T-cell (primary cell): ENCODE results near the gene POLR3A. TPM values are rescaled to one million over a fixed set of nuclear protein-coding genes. Genes with fewer than 3 reads are reported as not detected.

Experiments used
- ATAC-seq, 4 experiments: fragments of 200-7000 bp in 3 of 4; fragments of 150-1000 bp in 1 of 4; cut with Tn5 transposase; replicated peaks in 1 of 4; 1 replicate in 3 of 4; 2 replicates in 1 of 4; pipeline ENCODE4 v1.10.0; 2021; ENCODE audit warnings: moderate library complexity in 3 of 4, mild to moderate bottlenecking in 2 of 4, moderate number of reproducible peaks in 1 of 4
- CTCF ChIA-PET, 2 donors: fragments of 300-600 bp; sonication (Branson Sonifier 250); formaldehyde crosslinking; loops; one replicate each; lab custom pipeline; 2022; ENCODE audit warnings: antibody characterized with exemption in 2 of 2; lab: Charles Lee
- POLR2A ChIA-PET, 2 donors: fragments of 300-600 bp; sonication (Branson Sonifier 250); formaldehyde crosslinking; loops; one replicate each; lab custom pipeline; 2022; ENCODE audit warnings: antibody characterized with exemption in 2 of 2; lab: Charles Lee
- DNase-seq, 35 experiments: peaks; one replicate each; pipeline versions ENCODE4 v3.0.0 to v3.0.0-alpha.2; 2013 to 2023
- H3K27ac ChIP-seq: one replicate; pipeline ENCODE4 v1.5.1; 2013; ENCODE audit warnings: low read length
- H3K27me3 ChIP-seq, 2 experiments: replicated peaks in 1 of 2; 1 replicate in 1 of 2; 2 replicates in 1 of 2; pipeline versions ENCODE4 v1.6.1 to v1.7.0; 2013; ENCODE audit warnings: low read length in 1 of 2, mixed read lengths in 1 of 2; ENCODE audit not compliant: control insufficient read depth in 2 of 2, insufficient read depth in 2 of 2; ENCODE audit errors: extremely low read depth in 1 of 2
- H3K36me3 ChIP-seq, 2 donors: 1 replicate in 1 of 2; 2 replicates in 1 of 2; pipeline versions ENCODE4 v1.6.1 to v1.7.0; 2013; ENCODE audit warnings: low read length in 1 of 2; ENCODE audit not compliant: control insufficient read depth in 2 of 2, insufficient read depth in 1 of 2; ENCODE audit errors: extremely low read depth in 1 of 2
- H3K4me1 ChIP-seq, 2 experiments: 1 replicate in 1 of 2; 2 replicates in 1 of 2; pipeline versions ENCODE4 v1.6.1 to v1.7.0; 2013; ENCODE audit warnings: low read length in 2 of 2, mixed read lengths in 1 of 2; ENCODE audit not compliant: insufficient read depth in 2 of 2, control insufficient read depth in 1 of 2; ENCODE audit errors: extremely low read depth in 1 of 2
- H3K4me3 ChIP-seq, 2 donors: 1 replicate in 1 of 2; 2 replicates in 1 of 2; pipeline versions ENCODE4 v1.5.1 to v1.7.0; 2013; ENCODE audit warnings: mild to moderate bottlenecking in 2 of 2, low read length in 1 of 2, moderate library complexity in 1 of 2; ENCODE audit not compliant: control insufficient read depth in 1 of 2; ENCODE audit errors: extremely low read depth in 1 of 2
- H3K9me3 ChIP-seq: 2 replicates; pipeline ENCODE4 v1.7.0; 2013
- H3K27ac Mint-ChIP-seq, 2 donors: one replicate each; pipeline ENCODE4 v1.8.0; 2020 to 2021; ENCODE audit warnings: mild to moderate bottlenecking in 2 of 2, mixed read lengths in 2 of 2
- H3K27me3 Mint-ChIP-seq, 2 donors: one replicate each; pipeline ENCODE4 v1.8.0; 2021 to 2022; ENCODE audit warnings: mixed read lengths in 2 of 2
- H3K36me3 Mint-ChIP-seq: one replicate; pipeline ENCODE4 v1.8.0; 2021; ENCODE audit warnings: mixed read lengths
- H3K4me1 Mint-ChIP-seq, 3 donors: one replicate each; pipeline ENCODE4 v1.8.0; 2020 to 2022; ENCODE audit warnings: mixed read lengths in 3 of 3, mild to moderate bottlenecking in 1 of 3
- H3K4me3 Mint-ChIP-seq, 3 donors: one replicate each; pipeline ENCODE4 v1.8.0; 2020 to 2022; ENCODE audit warnings: mild to moderate bottlenecking in 3 of 3, mixed read lengths in 3 of 3, moderate library complexity in 3 of 3
- H3K9me3 Mint-ChIP-seq, 3 donors: one replicate each; pipeline ENCODE4 v1.8.0; 2020 to 2022; ENCODE audit warnings: mixed read lengths in 3 of 3
- WGBS: methylation state at CpG from one replicate; pipeline ENCODE4 v1.1.5; 2013; ENCODE audit warnings: missing lambda C conversion rate; ENCODE audit not compliant: insufficient coverage; 5-methylcytosine and 5-hydroxymethylcytosine counted together
- total RNA-seq, 35 experiments: library from RNA in 6 of 35; stranded (reverse) in 6 of 35; fragments of 120-200 nt in 1 of 35; gene quantifications; one replicate each; pipeline versions ENCODE4 v1.2.1 to v1.2.4 and lab custom pipeline; 2013 to 2026

The POLR3A gene
- total RNA-seq, 5 donors from 2014 or later (not counting 1 experiment from before 2014, with no cell fraction given) = 14.5 to 16.9 (median 16.5) TPM

DNA sequence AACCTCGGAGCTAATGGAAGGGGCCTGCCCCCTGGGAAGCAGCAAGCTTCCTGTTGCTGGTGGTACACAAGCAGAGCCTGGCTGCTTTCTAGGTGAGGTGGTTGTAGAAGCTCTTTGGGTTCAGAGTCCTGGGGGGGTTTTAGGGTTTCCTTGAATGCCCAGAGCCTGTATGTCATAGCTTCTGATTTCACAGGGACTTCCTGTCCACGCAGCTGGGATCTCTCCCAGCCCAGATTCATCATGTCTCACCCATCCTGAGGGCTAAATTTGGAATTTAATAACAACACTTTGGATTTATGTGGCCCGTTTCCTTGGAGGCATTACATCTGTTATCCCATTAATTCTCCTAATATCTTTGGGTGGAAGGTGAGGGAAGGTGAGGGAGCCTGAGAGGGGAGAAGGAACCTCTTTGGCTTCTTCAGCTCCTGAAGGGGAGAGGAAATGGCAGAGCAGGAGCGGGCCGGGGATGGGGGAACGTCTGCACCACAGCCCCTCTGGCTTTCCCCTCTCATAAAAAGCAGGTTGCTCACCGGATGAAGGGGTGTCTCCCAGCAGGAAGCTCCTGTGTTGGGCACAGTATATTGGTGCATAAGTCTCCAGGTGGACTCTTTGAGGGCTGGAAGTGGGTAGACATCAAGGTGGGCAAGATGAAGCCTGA, 24.0 kb upstream of the POLR3A start:
- H3K4me1 Mint-ChIP-seq = no peaks in the 10 kb centered on the region
- CTCF ChIA-PET = no interaction called here
- DNase-seq (no peak), ATAC-seq (no peak)
- H3K4me3 ChIP-seq = no peak overlapping the region
- 67% methylated on average over 2 of the region's 7 CpGs for WGBS
- H3K36me3 Mint-ChIP-seq = peaks cover 23% of the 10 kb centered on the region
- POLR2A ChIA-PET = no interaction called here
- no peak overlapping the region for H3K4me3 Mint-ChIP-seq
- no peaks in the 10 kb centered on the region for H3K36me3 ChIP-seq
- no peaks in the 10 kb centered on the region for H3K27me3 Mint-ChIP-seq
- H3K27ac ChIP-seq = no peak overlapping the region
- H3K9me3 ChIP-seq = no peaks in the 10 kb centered on the region
- H3K9me3 Mint-ChIP-seq = no peaks in the 10 kb centered on the region
- H3K27me3 ChIP-seq = no peaks in the 10 kb centered on the region
- no peaks in the 10 kb centered on the region for H3K4me1 ChIP-seq
- no peak overlapping the region for H3K27ac Mint-ChIP-seq

DNA sequence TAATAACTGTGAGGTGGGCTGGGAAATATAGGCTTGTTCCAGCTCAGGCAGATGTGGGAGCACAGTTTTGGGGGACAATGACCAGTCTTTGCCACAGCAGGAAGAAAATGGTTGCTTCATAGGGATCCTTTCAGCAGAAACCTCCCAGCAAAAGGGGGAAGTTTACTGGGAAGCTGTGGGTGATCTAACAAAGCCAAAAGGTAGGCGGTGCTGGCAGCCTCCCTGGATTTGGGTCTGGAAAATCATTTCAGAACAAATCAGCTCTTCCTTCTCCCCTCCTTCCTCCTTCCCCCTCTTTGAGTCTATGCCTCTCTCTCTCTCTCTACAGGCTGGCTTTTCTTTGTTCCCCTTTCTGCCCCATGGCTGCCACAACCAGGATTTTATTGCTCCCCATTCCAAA, 20.5 kb upstream of the POLR3A start:
- Histone ChIP-seq H3K4me1 (peaks cover 0 to 10% of the 10 kb centered on the region in 2 experiments), H3K36me3 (no peaks in the 10 kb centered on the region), H3K9me3 (no peaks in the 10 kb centered on the region), H3K27me3 (no peaks in the 10 kb centered on the region), H3K4me3 (no peak overlapping the region), H3K27ac (no peak overlapping the region)
- Mint-ChIP-seq H3K27ac (no peak overlapping the region), H3K4me3 (no peak overlapping the region), H3K27me3 (no peaks in the 10 kb centered on the region), H3K9me3 (no peaks in the 10 kb centered on the region), H3K4me1 (peaks cover 6 to 11% (median 8%) of the 10 kb centered on the region in 3 donors), H3K36me3 (peaks cover 16% of the 10 kb centered on the region)
- ATAC-seq (no peak), DNase-seq (no peak)
- 100% methylated on average over 1 of the region's 1 CpG for WGBS
- POLR2A ChIA-PET = no interaction called here
- CTCF ChIA-PET = interaction anchor here (0.6 to 3.1 kb wide), 3 partner anchors 977 to 1146 kb away, joined by 3 to 28 read pairs (median 3); no protein-coding TSS in a partner anchor

- Histone ChIP-seq H3K27ac (no peak overlapping the region), H3K9me3 (no peaks in the 10 kb centered on the region), H3K36me3 (peaks cover 0 to 4% of the 10 kb centered on the region in 2 donors), H3K4me3 (no peak overlapping the region), H3K27me3 (no peaks in the 10 kb centered on the region), H3K4me1 (peaks cover 0 to 10% of the 10 kb centered on the region in 2 experiments)
- peak; percentile 51 to 86 (median 77) for DNase-seq
- Mint-ChIP-seq H3K4me3 (no peak overlapping the region), H3K27me3 (no peaks in the 10 kb centered on the region), H3K4me1 (peaks cover 8 to 25% (median 15%) of the 10 kb centered on the region in 3 donors), H3K27ac (no peak overlapping the region), H3K9me3 (no peaks in the 10 kb centered on the region), H3K36me3 (peaks cover 13% of the 10 kb centered on the region)
- CTCF ChIA-PET = interaction anchor here (0.5 to 3.8 kb wide), 23 partner anchors 10 to 1898 kb away, joined by 3 to 75 read pairs (median 4); partner anchors contain the start of gene RPS24 (in 1 of the 2)
- 42% methylated on average over 10 of the region's 13 CpGs for WGBS
- POLR2A ChIA-PET = interaction anchor here in 1 of 2 donors (0.6 kb wide), 1 partner anchor 11 kb away, joined by 3 read pairs; no protein-coding TSS in a partner anchor
- ATAC-seq = peak; percentile 79 to 82 (median 80)
These were observed 18.1 kb upstream of the POLR3A start for GRCh38 chr10:78047314-78047891.

- Mint-ChIP-seq H3K27me3 (no peaks in the 10 kb centered on the region), H3K36me3 (peaks cover 13% of the 10 kb centered on the region), H3K27ac (no peak overlapping the region), H3K4me3 (no peak overlapping the region), H3K4me1 (peaks cover 11 to 28% (median 15%) of the 10 kb centered on the region in 3 donors), H3K9me3 (no peaks in the 10 kb centered on the region)
- Histone ChIP-seq H3K27me3 (no peaks in the 10 kb centered on the region), H3K27ac (no peak overlapping the region), H3K9me3 (no peaks in the 10 kb centered on the region), H3K36me3 (peaks cover 0 to 10% of the 10 kb centered on the region in 2 donors), H3K4me3 (no peak overlapping the region), H3K4me1 (peaks cover 0 to 10% of the 10 kb centered on the region in 2 experiments)
- 88% methylated on average over 7 of the region's 10 CpGs for WGBS
- no peak for ATAC-seq
- POLR2A ChIA-PET = interaction anchor here (0.5 to 0.6 kb wide), 4 partner anchors 8 to 313 kb away, joined by 3 read pairs; partner anchors contain the start of gene RPS24 (in 1 of the 2)
- CTCF ChIA-PET = interaction anchor here (0.5 to 3.8 kb wide), 27 partner anchors 9 to 1898 kb away, joined by 3 to 75 read pairs (median 4); partner anchors contain the start of gene RPS24 (in 1 of the 2)
- DNase-seq = no peak
These were observed 17.5 kb upstream of the POLR3A start for GRCh38 chr10:78046711-78047269.

- Mint-ChIP-seq H3K27me3 (no peaks in the 10 kb centered on the region), H3K36me3 (peaks cover 23% of the 10 kb centered on the region), H3K4me3 (no peak overlapping the region), H3K27ac (no peak overlapping the region), H3K9me3 (no peaks in the 10 kb centered on the region), H3K4me1 (peaks cover 20 to 33% (median 24%) of the 10 kb centered on the region in 3 donors)
- H3K27me3 ChIP-seq = no peaks in the 10 kb centered on the region
- ChIA-PET CTCF (interaction anchor here (0.6 to 3.8 kb wide), 14 partner anchors 9 to 1278 kb away, joined by 3 to 75 read pairs (median 4); no protein-coding TSS in a partner anchor), POLR2A (interaction anchor here (0.5 to 0.6 kb wide), 3 partner anchors 9 to 16 kb away, joined by 3 to 5 read pairs (median 3); partner anchors contain the start of gene RPS24 (in 1 of the 2))
- H3K9me3 ChIP-seq = no peaks in the 10 kb centered on the region
- H3K4me1 ChIP-seq = peaks cover 0 to 13% of the 10 kb centered on the region in 2 experiments
- no peak overlapping the region for H3K4me3 ChIP-seq
- no peak overlapping the region for H3K27ac ChIP-seq
- peaks cover 0 to 19% of the 10 kb centered on the region in 2 donors for H3K36me3 ChIP-seq
- no peak for ATAC-seq
- no peak for DNase-seq
- 90% methylated on average over 7 of the region's 8 CpGs for WGBS
These were observed 16.5 kb upstream of the POLR3A start for GRCh38 chr10:78045856-78046255.

- DNase-seq = no peak
- peaks cover 24% of the 10 kb centered on the region for H3K36me3 Mint-ChIP-seq
- 82% methylated on average over 7 of the region's 10 CpGs for WGBS
- ChIA-PET CTCF (interaction anchor here (2.0 to 3.1 kb wide), 3 partner anchors 612 to 1151 kb away, joined by 8 to 75 read pairs (median 10); no protein-coding TSS in a partner anchor), POLR2A (no interaction called here)
- H3K4me3 ChIP-seq = no peak overlapping the region
- no peak overlapping the region for H3K4me3 Mint-ChIP-seq
- H3K27ac ChIP-seq = no peak overlapping the region
- no peaks in the 10 kb centered on the region for H3K27me3 ChIP-seq
- ATAC-seq = no peak
- no peaks in the 10 kb centered on the region for H3K27me3 Mint-ChIP-seq
- H3K4me1 Mint-ChIP-seq = peaks cover 25 to 37% (median 28%) of the 10 kb centered on the region in 3 donors
- no peaks in the 10 kb centered on the region for H3K9me3 ChIP-seq
- peaks cover 0 to 24% of the 10 kb centered on the region in 2 donors for H3K36me3 ChIP-seq
- H3K27ac Mint-ChIP-seq = no peak overlapping the region
- no peaks in the 10 kb centered on the region for H3K9me3 Mint-ChIP-seq
- peaks cover 0 to 13% of the 10 kb centered on the region in 2 experiments for H3K4me1 ChIP-seq
These were observed 15.9 kb upstream of the POLR3A start for GRCh38 chr10:78045237-78045636.
